Renal cortex interstitium (tissue), 11 donors: Measurements from ENCODE around the gene FASTK. TPM values are rescaled to one million over a fixed set of nuclear protein-coding genes. Genes with fewer than 3 reads are reported as not detected.
A peak's percentile ranks its signal among the peaks of the same experiment; 100 is the strongest.

Experiments
- DNase-seq, 11 donors: peaks; one replicate each; pipeline ENCODE4 v3.0.0-alpha.2; 2013; ENCODE audit warnings: low read depth in 9 of 11, low spot score in 4 of 11; ENCODE audit errors: extremely low read depth in 1 of 11
- polyA plus RNA-seq, 3 donors: library from polyadenylated mRNA; unstranded; fragments of 120-200 nt; gene quantifications; one replicate each; pipeline ENCODE4 v1.2.1, GENCODE V29; 2013; ENCODE audit not compliant: insufficient read length in 3 of 3

FASTK gene
- polyA plus RNA-seq, 3 donors, result 50.6 to 75.0 (median 71.7) TPM

DNA sequence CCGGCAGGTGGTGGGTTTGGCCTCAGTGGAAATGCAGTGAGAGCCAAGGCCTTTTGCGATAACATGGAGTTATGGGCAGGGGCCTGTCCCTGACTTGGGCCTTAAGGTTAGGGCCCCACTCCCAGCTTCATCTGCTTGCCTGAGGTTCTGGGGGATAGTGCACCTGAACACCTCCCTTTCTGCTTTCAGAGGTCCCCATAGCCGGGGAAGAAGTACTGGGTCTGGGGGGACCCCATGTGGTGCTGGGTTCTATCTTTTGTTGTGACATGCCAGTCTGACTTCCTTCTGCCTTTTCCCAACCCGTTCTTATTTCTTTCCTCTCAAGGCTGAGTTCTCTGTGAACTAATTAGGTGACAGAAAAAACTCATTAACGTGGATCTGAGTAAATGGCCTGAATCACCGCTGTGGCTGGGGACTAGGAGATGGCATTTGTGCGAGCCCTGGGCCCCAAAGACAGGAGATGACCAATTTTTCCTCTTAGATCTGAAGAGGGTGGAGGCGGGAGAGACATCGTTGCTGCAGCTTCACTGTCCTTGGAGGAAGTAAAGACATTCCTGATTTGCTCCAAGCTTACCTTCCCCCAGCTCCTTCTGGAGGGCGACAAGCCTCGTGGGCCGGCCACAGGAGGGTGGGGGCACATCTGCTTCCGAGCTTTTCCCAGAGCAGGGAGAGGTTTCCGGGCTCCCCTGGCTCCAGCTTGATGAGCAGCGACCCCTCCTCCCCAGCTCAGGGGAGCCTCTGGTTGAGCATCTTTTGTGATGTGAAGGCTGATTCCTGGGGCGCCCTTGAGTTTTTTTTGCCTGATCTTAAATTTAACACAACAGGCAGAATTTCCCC is 7.6 kb upstream of the FASTK start:
- no peak for DNase-seq

- DNase-seq, result peak in 1 of 11 donors; percentile 46
Observed at GRCh38 chr7:151087245-151088018, 6.8 kb upstream of the FASTK start.

- DNase-seq, result no peak
Observed at GRCh38 chr7:151086802-151087244, 6.2 kb upstream of the FASTK start.

- DNase-seq, result peak in 6 of 11 donors; percentile 76 to 82 (median 80)
Observed at GRCh38 chr7:151085691-151086620, 5.3 kb upstream of the FASTK start, which contains the start of gene AGAP3. Gene AGAP3 (plus strand): TSS chr7:151086475. CDS start chr7:151086742, 267 bp downstream.

DNA sequence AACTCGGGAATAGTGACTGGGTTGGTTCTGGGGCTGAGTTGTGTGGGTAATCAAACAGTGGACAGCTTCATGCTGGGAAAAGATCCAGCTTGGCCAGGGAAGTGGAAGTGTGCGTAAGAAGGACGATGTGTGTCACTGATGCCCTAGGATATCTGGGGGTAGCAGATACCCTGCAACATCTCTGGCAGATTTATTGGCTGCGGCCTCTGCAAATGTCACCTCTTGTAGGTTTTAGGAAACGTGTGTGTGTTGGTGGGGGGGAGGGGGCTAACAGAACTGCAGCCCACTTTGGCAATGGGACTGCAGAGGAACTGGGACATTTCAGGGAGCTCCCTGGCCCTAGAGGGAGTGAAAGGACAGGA is 4.7 kb upstream of the FASTK start:
- no peak for DNase-seq

DNA sequence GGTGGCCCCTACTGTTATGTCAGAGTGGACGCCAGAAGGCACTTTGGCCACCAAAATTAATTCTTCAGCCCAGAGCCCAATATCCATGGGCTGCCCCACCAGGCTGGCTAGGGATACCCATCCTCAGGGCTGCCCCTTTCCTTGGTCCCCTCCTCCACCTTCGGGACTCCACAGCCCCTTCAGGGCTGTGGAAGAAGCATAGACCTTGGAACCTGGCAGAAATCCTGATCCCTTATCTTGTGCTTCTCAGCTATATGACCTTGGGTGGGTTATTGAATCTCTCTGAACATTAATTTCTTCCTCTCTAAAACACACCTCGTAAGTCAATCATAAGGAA is 3.2 kb upstream of the FASTK start:
- DNase-seq, result no peak

GRCh38 chr7:151083071-151083823 is 2.6 kb upstream of the FASTK start, which contains the start of gene TMUB1:
Gene TMUB1 (minus strand): TSS chr7:151083493. CDS start chr7:151082563, 930 bp downstream.
- no peak for DNase-seq

- no peak for DNase-seq
Observed at GRCh38 chr7:151082141-151083070, 1.8 kb upstream of the FASTK start.

- no peak for DNase-seq
Observed at GRCh38 chr7:151081170-151082101, 827 bp upstream of the FASTK start.

- no peak for DNase-seq
Observed at GRCh38 chr7:151080067-151080521, 515 bp downstream of the FASTK start.

DNA sequence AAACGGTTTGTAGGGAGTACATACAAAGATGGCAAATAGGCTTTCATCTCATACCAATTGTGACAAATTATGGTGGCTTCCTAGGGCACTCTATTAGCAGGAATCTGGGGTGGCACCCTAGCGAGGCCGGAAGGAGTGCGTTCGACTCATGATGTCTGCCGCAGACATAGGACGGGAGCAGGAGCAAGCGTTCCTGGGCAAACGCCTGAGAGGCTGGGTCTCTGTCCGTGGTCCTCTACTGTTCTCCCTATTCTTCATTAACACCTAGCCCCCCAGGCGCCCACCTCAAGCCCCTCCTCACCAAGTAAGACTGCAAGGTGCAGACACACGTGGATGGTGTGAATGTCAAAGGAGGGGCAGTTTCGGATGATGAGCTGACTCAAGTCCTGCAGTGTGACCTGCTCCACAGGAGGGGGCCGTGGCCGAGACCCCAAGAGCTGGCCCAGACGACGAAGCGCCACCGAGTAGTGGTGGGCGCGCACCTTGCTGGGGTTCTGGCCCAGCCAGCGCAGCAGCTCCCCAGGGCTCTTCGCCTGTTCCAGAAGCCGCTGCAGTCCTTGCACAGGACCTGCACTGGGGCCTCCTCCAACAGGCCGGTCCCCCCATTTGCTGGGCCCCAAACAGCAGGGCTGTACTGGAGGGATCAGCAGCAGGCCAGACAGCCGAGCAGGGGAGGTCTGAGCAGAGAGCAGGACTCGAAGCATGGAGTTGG is 1.3 kb downstream of the FASTK start:
- no peak for DNase-seq

- DNase-seq, result no peak
Observed at GRCh38 chr7:151078233-151079040, 2.2 kb downstream of the FASTK start.

- no peak for DNase-seq
Observed at GRCh38 chr7:151077705-151078232, 2.8 kb downstream of the FASTK start.

DNA sequence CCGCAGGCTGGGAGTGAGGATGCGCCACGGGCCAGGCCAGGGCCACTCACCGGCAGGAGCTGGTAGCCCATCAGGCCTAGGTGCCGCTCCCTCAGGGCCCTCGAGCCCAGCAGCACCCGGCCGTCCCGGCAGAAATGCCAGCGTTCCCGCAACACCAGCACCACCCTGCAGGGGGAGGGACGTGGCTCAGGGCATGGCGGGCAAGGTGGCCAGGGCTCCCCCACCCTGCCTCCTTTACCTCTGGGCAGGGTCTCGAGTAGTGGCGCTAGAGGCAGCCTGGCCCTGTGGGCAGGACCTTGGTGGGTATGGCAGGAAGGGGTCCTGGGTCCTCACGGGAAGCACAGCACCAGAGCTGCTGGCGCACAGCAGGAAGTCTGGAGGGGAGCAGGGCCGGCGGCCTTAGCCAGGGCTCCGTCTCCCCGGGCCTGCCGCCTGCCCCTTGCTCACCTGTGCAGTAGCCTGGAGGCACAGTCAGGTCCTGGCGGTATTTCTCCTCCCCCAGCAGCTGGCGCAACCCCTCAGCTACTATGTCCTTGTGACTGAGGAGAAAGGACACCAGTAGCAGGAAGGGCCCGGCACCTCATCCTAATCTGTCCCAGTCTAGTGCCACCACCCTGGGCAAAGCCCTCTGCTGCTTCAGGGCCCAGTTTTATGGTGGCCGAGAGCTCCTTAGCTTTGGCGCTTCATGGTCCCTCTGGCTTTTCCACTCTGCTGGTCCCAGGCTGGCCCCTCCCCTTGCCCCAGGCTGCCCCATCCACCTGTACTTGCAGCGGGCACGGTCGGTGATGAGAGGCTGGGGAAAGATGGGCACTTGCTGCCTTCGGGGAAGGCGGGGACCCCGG is 3.5 kb downstream of the FASTK start:
- DNase-seq, result no peak
